ENCODE data around the gene POU1F1.

DNA sequence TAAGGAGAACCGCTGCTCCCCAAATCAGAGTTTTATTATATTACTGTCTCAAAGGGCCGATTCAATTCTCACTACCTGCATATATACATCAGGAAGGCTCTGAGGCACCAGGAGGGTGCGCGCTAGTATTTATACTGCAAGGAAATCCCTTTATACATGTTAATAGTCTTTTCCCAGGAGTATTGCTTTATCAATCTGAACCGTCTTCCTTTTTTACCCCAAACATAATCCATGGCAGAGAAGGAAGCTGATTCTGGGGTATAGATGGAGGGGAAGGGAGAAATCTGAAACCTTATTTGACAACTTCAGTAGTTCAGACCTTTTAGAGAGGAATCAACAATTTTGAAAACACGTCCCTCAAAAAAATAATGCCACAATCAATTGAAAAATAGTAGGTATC is at the start of gene POU1F1:
- TF ChIP-seq, protein P1, sequence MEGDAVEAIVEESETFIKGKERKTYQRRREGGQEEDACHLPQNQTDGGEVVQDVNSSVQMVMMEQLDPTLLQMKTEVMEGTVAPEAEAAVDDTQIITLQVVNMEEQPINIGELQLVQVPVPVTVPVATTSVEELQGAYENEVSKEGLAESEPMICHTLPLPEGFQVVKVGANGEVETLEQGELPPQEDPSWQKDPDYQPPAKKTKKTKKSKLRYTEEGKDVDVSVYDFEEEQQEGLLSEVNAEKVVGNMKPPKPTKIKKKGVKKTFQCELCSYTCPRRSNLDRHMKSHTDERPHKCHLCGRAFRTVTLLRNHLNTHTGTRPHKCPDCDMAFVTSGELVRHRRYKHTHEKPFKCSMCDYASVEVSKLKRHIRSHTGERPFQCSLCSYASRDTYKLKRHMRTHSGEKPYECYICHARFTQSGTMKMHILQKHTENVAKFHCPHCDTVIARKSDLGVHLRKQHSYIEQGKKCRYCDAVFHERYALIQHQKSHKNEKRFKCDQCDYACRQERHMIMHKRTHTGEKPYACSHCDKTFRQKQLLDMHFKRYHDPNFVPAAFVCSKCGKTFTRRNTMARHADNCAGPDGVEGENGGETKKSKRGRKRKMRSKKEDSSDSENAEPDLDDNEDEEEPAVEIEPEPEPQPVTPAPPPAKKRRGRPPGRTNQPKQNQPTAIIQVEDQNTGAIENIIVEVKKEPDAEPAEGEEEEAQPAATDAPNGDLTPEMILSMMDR (IDR thresholded peaks at IDR 0.05; ENCODE audit: low read depth, low read length): no peak
- no peak for TF ChIP-seq EZH2phosphoT487 (IDR thresholded peaks at IDR 0.05; ENCODE audit: low read depth)
